H1 (cell line): ENCODE data around the gene KRTAP12-4. TPM values are rescaled to one million over a fixed set of nuclear protein-coding genes. Genes with fewer than 3 reads are reported as not detected.
"Not testable (repeated sequence)": the region's sequence is repeated elsewhere in the genome, so short reads cannot be mapped to it uniquely, and the experiment has no call there.

Experiments
- CTCF ChIA-PET: fragments of 300-600 bp; sonication (Branson Sonifier 250); formaldehyde crosslinking; loops from one replicate; lab custom pipeline; 2021; ENCODE audit not compliant: partially characterized antibody; lab: Charles Lee
- POLR2A ChIA-PET: fragments of 300-600 bp; sonication (Branson Sonifier 250); formaldehyde crosslinking; loops from one replicate; lab custom pipeline; 2021; ENCODE audit warnings: inconsistent platforms; ENCODE audit not compliant: partially characterized antibody; lab: Charles Lee
- DNase-seq, 2 experiments: peaks; one replicate each; pipeline versions ENCODE4 v3.0.0 to v3.0.0-alpha.2; 2010 to 2022; ENCODE audit warnings: low spot score in 2 of 2, low read depth in 1 of 2, mixed read lengths in 1 of 2
- FAIRE-seq: peaks from 2 replicates; lab custom pipeline; 2011; peaks lifted over from hg19 to GRCh38; lab: Jason Lieb, UNC
- H2AFZ ChIP-seq: 2 replicates; pipeline ENCODE4 v1.8.1; 2012; ENCODE audit warnings: low read length, inconsistent platforms
- H2AK5ac ChIP-seq: 2 replicates; pipeline ENCODE4 v1.6.1; 2013; ENCODE audit warnings: low read depth, low read length
- H2BK120ac ChIP-seq: replicated peaks from 2 replicates; pipeline ENCODE3; 2013; ENCODE audit warnings: low read depth, low read length, inconsistent platforms
- H2BK12ac ChIP-seq: 2 replicates; pipeline ENCODE4 v1.6.1; 2013; ENCODE audit warnings: low read depth, low read length
- H2BK15ac ChIP-seq: 2 replicates; pipeline ENCODE4 v1.6.1; 2013; ENCODE audit warnings: low read length
- H2BK20ac ChIP-seq: 2 replicates; pipeline ENCODE4 v1.6.1; 2013; ENCODE audit warnings: low read length
- H2BK5ac ChIP-seq: 2 replicates; pipeline ENCODE4 v1.6.1; 2013; ENCODE audit warnings: low read depth, low read length
- H3K14ac ChIP-seq: 2 replicates; pipeline ENCODE4 v1.6.1; 2013; ENCODE audit warnings: inconsistent platforms; ENCODE audit not compliant: insufficient read length
- H3K18ac ChIP-seq: 2 replicates; pipeline ENCODE4 v1.6.1; 2013; ENCODE audit warnings: low read length; ENCODE audit errors: extremely low read depth
- H3K23ac ChIP-seq: 2 replicates; pipeline ENCODE4 v1.6.1; 2013; ENCODE audit warnings: inconsistent platforms; ENCODE audit not compliant: insufficient read length
- H3K23me2 ChIP-seq: 2 replicates; pipeline ENCODE4 v1.6.1; 2013; ENCODE audit warnings: low read depth, low read length
- H3K27ac ChIP-seq: 2 replicates; pipeline ENCODE4 v1.6.1; 2011; ENCODE audit warnings: low read depth, low read length, inconsistent platforms
- H3K27me3 ChIP-seq, 4 experiments: replicated peaks in 1 of 4; 1 replicate in 1 of 4; 2 replicates in 3 of 4; pipeline versions ENCODE4 v1.6.1 to v1.8.1; 2011 to 2013; ENCODE audit warnings: low read length in 3 of 4, mild to moderate bottlenecking in 3 of 4, inconsistent platforms in 2 of 4, mixed read lengths in 2 of 4, moderate library complexity in 1 of 4; ENCODE audit not compliant: control insufficient read depth in 3 of 4, insufficient read depth in 3 of 4; ENCODE audit errors: extremely low read depth in 1 of 4
- H3K36me3 ChIP-seq, 4 experiments: 2 replicates each; pipeline versions ENCODE4 v1.6.1 to v1.8.1; 2011 to 2013; ENCODE audit warnings: mild to moderate bottlenecking in 4 of 4, low read length in 3 of 4, moderate library complexity in 2 of 4, control low read depth in 1 of 4, inconsistent platforms in 1 of 4; ENCODE audit not compliant: insufficient read depth in 4 of 4, control insufficient read depth in 2 of 4
- H3K4ac ChIP-seq: replicated peaks from 2 replicates; pipeline ENCODE3; 2013; ENCODE audit warnings: low read length, low read depth, mixed read lengths, inconsistent platforms; ENCODE audit not compliant: insufficient read length
- H3K4me1 ChIP-seq, 4 experiments: replicated peaks in 1 of 4; 1 replicate in 1 of 4; 2 replicates in 3 of 4; pipeline versions ENCODE4 v1.6.1 to v1.8.1; 2011 to 2013; ENCODE audit warnings: low read length in 3 of 4, inconsistent platforms in 2 of 4, mixed read lengths in 1 of 4; ENCODE audit not compliant: insufficient read depth in 4 of 4, control insufficient read depth in 3 of 4
- H3K4me2 ChIP-seq, 2 experiments: 2 replicates each; pipeline versions ENCODE4 v1.6.1 to v1.8.1; 2011 to 2013; ENCODE audit warnings: low read depth in 2 of 2, low read length in 2 of 2, control low read depth in 1 of 2, inconsistent platforms in 1 of 2, mild to moderate bottlenecking in 1 of 2; ENCODE audit not compliant: insufficient read depth in 1 of 2
- H3K4me3 ChIP-seq, 4 experiments: fragments of 200-600, 300-600 bp in 1 of 4; sonication (generic), shearing (Covaris generic), sonication (Bioruptor Twin) in 1 of 4; 2 replicates each; pipeline versions ENCODE4 v1.5.1 to v1.8.1; 2011 to 2016; ENCODE audit warnings: low read length in 4 of 4, low read depth in 3 of 4, control low read depth in 2 of 4, inconsistent platforms in 2 of 4, mild to moderate bottlenecking in 2 of 4, mixed read lengths in 1 of 4, moderate library complexity in 1 of 4; ENCODE audit not compliant: insufficient read depth in 2 of 4; ENCODE audit errors: extremely low read depth in 1 of 4
- H3K56ac ChIP-seq: replicated peaks from 2 replicates; pipeline ENCODE3; 2013; ENCODE audit warnings: low read depth, mild to moderate bottlenecking, mixed read lengths, low read length, inconsistent platforms; ENCODE audit not compliant: insufficient read length
- H3K79me1 ChIP-seq: 2 replicates; pipeline ENCODE4 v1.6.1; 2013; ENCODE audit warnings: low read depth, low read length, control low read depth
- H3K79me2 ChIP-seq, 2 experiments: 2 replicates each; pipeline versions ENCODE4 v1.6.1 to v1.8.1; 2012 to 2013; ENCODE audit warnings: low read length in 2 of 2, mild to moderate bottlenecking in 2 of 2, inconsistent platforms in 1 of 2; ENCODE audit not compliant: insufficient read depth in 2 of 2, control insufficient read depth in 1 of 2
- H3K9ac ChIP-seq, 4 experiments: replicated peaks in 1 of 4; 1 replicate in 1 of 4; 2 replicates in 3 of 4; pipeline versions ENCODE4 v1.6.1 to v1.8.1; 2011 to 2013; ENCODE audit warnings: low read depth in 3 of 4, low read length in 3 of 4, control low read depth in 2 of 4, mild to moderate bottlenecking in 2 of 4, moderate library complexity in 2 of 4, inconsistent platforms in 1 of 4; ENCODE audit errors: extremely low read depth in 1 of 4
- H3K9me3 ChIP-seq, 2 experiments: 2 replicates each; pipeline versions ENCODE4 v1.6.1 to v1.8.1; 2012 to 2013; ENCODE audit warnings: mild to moderate bottlenecking in 2 of 2, moderate library complexity in 2 of 2, control low read depth in 1 of 2, inconsistent platforms in 1 of 2, low read depth in 1 of 2, low read length in 1 of 2, mixed read lengths in 1 of 2; ENCODE audit not compliant: insufficient read depth in 2 of 2
- H4K20me1 ChIP-seq, 2 experiments: replicated peaks in 1 of 2; 2 replicates each; pipeline versions ENCODE3 to v1.8.1; 2011 to 2013; ENCODE audit warnings: inconsistent platforms in 2 of 2, low read length in 2 of 2, mild to moderate bottlenecking in 1 of 2; ENCODE audit not compliant: insufficient read depth in 2 of 2, control insufficient read depth in 1 of 2
- H4K5ac ChIP-seq: 2 replicates; pipeline ENCODE4 v1.6.1; 2013; ENCODE audit warnings: low read length, low read depth, mixed read lengths, inconsistent platforms; ENCODE audit not compliant: insufficient read length
- H4K8ac ChIP-seq: 2 replicates; pipeline ENCODE4 v1.8.0; 2013; ENCODE audit warnings: mild to moderate bottlenecking, moderate library complexity, low read length, inconsistent platforms; ENCODE audit not compliant: insufficient read depth; ENCODE audit errors: extremely low read depth
- H4K91ac ChIP-seq: replicated peaks from 2 replicates; pipeline ENCODE3; 2013; ENCODE audit warnings: low read length, mixed read lengths, inconsistent platforms; ENCODE audit not compliant: insufficient read length
- HDAC2 ChIP-seq, 2 experiments: fragments of 300-600 bp in 1 of 2; sonication (generic) in 1 of 2; IDR thresholded peaks; 2 replicates each; pipeline ENCODE4 v1.6.1; 2011 to 2012; ENCODE audit warnings: low read depth in 2 of 2, low read length in 2 of 2, mild to moderate bottlenecking in 2 of 2, moderate library complexity in 2 of 2, borderline replicate concordance in 1 of 2, inconsistent platforms in 1 of 2
- KDM1A ChIP-seq: fragments of 200-600, 300-600 bp; sonication (generic); IDR thresholded peaks from 2 replicates; pipeline ENCODE4 v1.7.1; 2016; ENCODE audit warnings: mild to moderate bottlenecking, low read length, borderline replicate concordance
- NANOG ChIP-seq: IDR thresholded peaks from 2 replicates; pipeline ENCODE4 v1.6.1; 2011; ENCODE audit warnings: low read length, low read depth, mild to moderate bottlenecking, inconsistent platforms; ENCODE audit not compliant: insufficient read depth, poor library complexity, severe bottlenecking
- RXRA ChIP-seq: IDR thresholded peaks from 2 replicates; pipeline ENCODE4 v1.6.1; 2011; ENCODE audit warnings: low read depth, mild to moderate bottlenecking, low read length, moderate library complexity; ENCODE audit not compliant: insufficient read depth
- SIRT6 ChIP-seq: IDR thresholded peaks from one replicate; pipeline ENCODE4 v1.7.1; 2012; ENCODE audit warnings: low read length, inconsistent platforms
- TBP ChIP-seq: IDR thresholded peaks from 2 replicates; pipeline ENCODE4 v1.6.1; 2011; ENCODE audit warnings: low read depth, low read length, improper control_type of control experiment
- TCF12 ChIP-seq: IDR thresholded peaks from 2 replicates; pipeline ENCODE4 v1.6.1; 2011; ENCODE audit warnings: low read depth, mild to moderate bottlenecking, low read length
- WGBS, 2 experiments: shearing (Covaris generic) in 1 of 2; methylation state at CpG; one replicate each; pipeline versions ENCODE4 v1.1.6 to v1.1.7; 2013 to 2015; ENCODE audit warnings: low lambda C conversion rate in 2 of 2, mixed read lengths in 2 of 2, inconsistent platforms in 1 of 2, low coverage in 1 of 2, missing lambda C conversion rate in 1 of 2; ENCODE audit not compliant: insufficient replicate concordance in 2 of 2, insufficient coverage in 1 of 2, insufficient read length in 1 of 2; ENCODE audit errors: extremely low coverage in 1 of 2, missing lambda C conversion rate in 1 of 2; 5-methylcytosine and 5-hydroxymethylcytosine counted together
- polyA plus RNA-seq, 7 experiments: library from polyadenylated mRNA; depleted of rRNA in 3 of 7; stranded (reverse) in 5 of 7; unstranded in 2 of 7; fragments of >200 nt in 5 of 7; fragments of 200-250 nt in 2 of 7; gene quantifications; 1 replicate in 5 of 7; 2 replicates in 1 of 7; 4 replicates in 1 of 7; pipeline versions ENCODE4 v1.2.1 to v1.2.3, GENCODE V29; 2011 to 2013; ENCODE audit warnings: missing spikeins in 2 of 7, mixed read lengths in 2 of 7
- total RNA-seq: library from RNA; stranded (reverse); fragmentation: NEBNext Ultra II Directional; extraction: Animal tissue kit (Norgen Biotek cat#: 25700); gene quantifications from 2 replicates; pipeline ENCODE4 v1.2.1, GENCODE V29; 2021

The KRTAP12-4 gene
- total and polyA plus RNA-seq, 2 of the 8 experiments (the other 6 are each of a cell fraction or from before 2014, with no cell fraction given), result not detected

DNA sequence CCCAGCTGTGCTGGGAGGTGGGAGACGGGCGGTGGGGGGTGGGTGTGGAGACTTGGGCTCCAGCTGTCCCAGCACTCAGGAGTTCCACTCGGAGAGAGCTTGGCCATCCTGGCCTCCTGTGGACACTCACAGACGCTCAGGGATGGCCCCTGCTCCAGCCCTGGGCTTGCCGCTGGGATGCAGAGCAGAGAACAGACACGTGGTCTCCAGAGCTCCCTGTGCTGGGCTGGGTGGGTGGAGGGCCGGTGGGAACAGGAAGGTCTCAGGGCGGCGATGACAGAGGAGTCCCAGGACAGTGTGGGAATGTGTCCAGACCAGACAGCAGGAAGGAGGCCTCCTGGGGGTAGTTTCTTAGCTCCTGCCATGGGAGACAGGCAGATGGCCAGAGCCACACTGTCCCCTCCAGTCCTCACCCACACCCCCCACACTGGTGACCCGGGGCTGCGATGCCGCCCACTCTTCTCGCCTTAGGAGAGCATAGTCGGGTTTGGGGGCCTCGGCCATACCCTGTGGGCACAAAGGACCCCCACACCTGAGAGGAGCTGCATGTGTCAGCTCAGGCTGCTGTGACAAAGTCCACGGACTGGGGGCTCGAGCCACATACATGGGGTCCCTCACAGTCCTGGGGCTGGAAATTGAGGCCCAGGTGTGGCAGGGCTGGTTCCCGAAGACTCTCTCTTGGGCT lies 25.6 kb downstream of the KRTAP12-4 start (continued):
- TF ChIP-seq NANOG, result no peak
- TF ChIP-seq HDAC2 (IDR thresholded peaks at IDR 0.05; ENCODE audit: borderline replicate concordance in 1 of 2, low read depth in 2 of 2, low read length in 2 of 2), result no peak
- TF ChIP-seq TBP, result no peak
- TF ChIP-seq TCF12, result no peak
- no peak for TF ChIP-seq SIRT6
- no peak for TF ChIP-seq KDM1A
- no peak for TF ChIP-seq RXRA
- TF ChIP-seq, all 59 proteins: peak for 0

DNA sequence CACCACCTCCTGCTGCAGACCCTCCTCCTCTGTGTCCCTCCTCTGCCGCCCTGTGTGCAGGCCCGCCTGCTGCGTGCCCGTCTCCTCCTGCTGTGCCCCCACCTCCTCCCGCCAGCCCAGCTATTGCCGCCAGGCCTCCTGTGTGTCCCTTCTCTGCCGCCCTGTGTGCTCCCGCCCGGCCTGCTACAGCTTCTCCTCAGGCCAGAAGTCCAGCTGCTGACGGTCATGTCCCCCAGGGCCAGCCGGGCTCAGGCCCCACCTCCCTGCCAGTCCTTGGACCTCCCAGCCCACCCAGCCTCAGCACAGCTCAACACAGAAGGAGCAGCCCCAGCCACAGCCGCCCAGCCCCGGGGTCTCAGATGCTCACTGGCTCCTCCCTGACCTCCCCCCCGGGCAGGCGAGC lies 26.6 kb downstream of the KRTAP12-4 start:
- 59% methylated on average over 3 of the region's 15 CpGs; no CpG with 5 or more reads in 1 of the 2 experiments for WGBS, 2 experiments
- FAIRE-seq, H3K4me2 ChIP-seq, H4K8ac ChIP-seq, H2BK15ac ChIP-seq, H3K23ac ChIP-seq, DNase-seq, H3K4me1 ChIP-seq, H3K79me1 ChIP-seq, H2BK20ac ChIP-seq, H3K79me2 ChIP-seq, H3K27me3 ChIP-seq, H2BK120ac ChIP-seq, H3K4me3 ChIP-seq, H3K36me3 ChIP-seq, H3K27ac ChIP-seq, H3K14ac ChIP-seq, H2BK5ac ChIP-seq, H3K4ac ChIP-seq, POLR2A ChIA-PET, H4K5ac ChIP-seq, H3K56ac ChIP-seq, H2AK5ac ChIP-seq, H4K91ac ChIP-seq, H2AFZ ChIP-seq, H3K23me2 ChIP-seq, H3K9ac ChIP-seq, H3K18ac ChIP-seq, H4K20me1 ChIP-seq, H2BK12ac ChIP-seq: not testable (repeated sequence)
- CTCF ChIA-PET, result interaction anchor here (1.1 to 2.1 kb wide), 3 partner anchors 9 to 122 kb away, joined by 3 to 9 read pairs (median 3); no protein-coding TSS in a partner anchor
- H3K9me3 ChIP-seq, result peaks cover 14 to 16% of the 10 kb centered on the region in 2 experiments
